ENCODE data around the gene MICA.
"Not testable (repeated sequence)": the region's sequence is repeated elsewhere in the genome, so short reads cannot be mapped to it uniquely, and the experiment has no call there.

MICA gene

GRCh38 chr6:31403283-31404060 is at the start of gene MICA:
TSS of gene MICA (plus strand) at chr6:31403595. CDS start at chr6:31403633, 38 bp downstream.
- peak; percentile 43 for DNase-seq (ENCODE audit: low read depth)

- no peak for DNase-seq (ENCODE audit: low read depth)
Measured at GRCh38 chr6:31354158-31354863, 49.1 kb upstream of the MICA start.

GRCh38 chr6:31354864-31355582 is 48.4 kb upstream of the MICA start:
- DNase-seq (ENCODE audit: low read depth): no peak

GRCh38 chr6:31355583-31355948 is 47.8 kb upstream of the MICA start:
- DNase-seq (ENCODE audit: low read depth): no peak

- no peak for DNase-seq (ENCODE audit: low read depth)
Measured at GRCh38 chr6:31356216-31356945, 47.0 kb upstream of the MICA start.

GRCh38 chr6:31356946-31357466 is 46.4 kb upstream of the MICA start, which contains the start of gene HLA-B:
TSS of gene HLA-B (minus strand) at chr6:31357179. CDS start at chr6:31357158, 21 bp downstream.
- DNase-seq (ENCODE audit: low read depth): peak; percentile 75

- DNase-seq (ENCODE audit: low read depth): no peak
Measured at GRCh38 chr6:31357886-31358285, 45.5 kb upstream of the MICA start.

GRCh38 chr6:31358302-31358701 is 45.1 kb upstream of the MICA start:
- DNase-seq (ENCODE audit: low read depth): no peak

- DNase-seq (ENCODE audit: low read depth): no peak
Measured at GRCh38 chr6:31359581-31359980, 43.8 kb upstream of the MICA start.

- DNase-seq (ENCODE audit: low read depth): no peak
Measured at GRCh38 chr6:31362751-31363150, 40.6 kb upstream of the MICA start.

- no peak for DNase-seq (ENCODE audit: low read depth)
Measured at GRCh38 chr6:31363811-31364210, 39.6 kb upstream of the MICA start.

- no peak for DNase-seq (ENCODE audit: low read depth)
Measured at GRCh38 chr6:31365864-31366263, 37.5 kb upstream of the MICA start.

- DNase-seq (ENCODE audit: low read depth): peak; percentile 83
Measured at GRCh38 chr6:31366693-31367470, 36.5 kb upstream of the MICA start.

GRCh38 chr6:31368461-31368860 is 34.9 kb upstream of the MICA start:
- no peak for DNase-seq (ENCODE audit: low read depth)

GRCh38 chr6:31374118-31374517 is 29.3 kb upstream of the MICA start:
- DNase-seq (ENCODE audit: low read depth): not testable (repeated sequence)

GRCh38 chr6:31375699-31376098 is 27.7 kb upstream of the MICA start:
- DNase-seq (ENCODE audit: low read depth): no peak

- no peak for DNase-seq (ENCODE audit: low read depth)
Measured at GRCh38 chr6:31377029-31377428, 26.4 kb upstream of the MICA start.

- DNase-seq (ENCODE audit: low read depth): no peak
Measured at GRCh38 chr6:31378062-31378720, 25.2 kb upstream of the MICA start.

GRCh38 chr6:31378721-31379103 is 24.7 kb upstream of the MICA start:
- DNase-seq (ENCODE audit: low read depth): no peak

GRCh38 chr6:31379850-31380249 is 23.5 kb upstream of the MICA start:
- no peak for DNase-seq (ENCODE audit: low read depth)

- DNase-seq (ENCODE audit: low read depth): no peak
Measured at GRCh38 chr6:31381666-31382065, 21.7 kb upstream of the MICA start.

Data from stimulated activated CD4-positive, alpha-beta T cell treated with anti-CD3 and anti-CD28 coated beads, Interleukin-2, amount 100 ng/mL, for 4 hours (primary cell).